Uterus (tissue), 4 donors: ENCODE results near the gene ITSN1. TPM values are rescaled to one million over a fixed set of nuclear protein-coding genes. Genes with fewer than 3 reads are reported as not detected.

ENCODE experiments used
- DNase-seq, 2 donors: peaks; one replicate each; pipeline ENCODE4 v3.0.0-alpha.2; 2019 to 2020
- H3K27ac ChIP-seq, 2 donors: fragments of 200-600 bp; sonication (generic); 1 replicate in 1 of 2; 2 replicates in 1 of 2; pipeline ENCODE4 v1.5.1; 2016 to 2018
- H3K27me3 ChIP-seq, 2 donors: fragments of 200-600 bp; sonication (generic); one replicate each; pipeline ENCODE4 v1.5.1; 2018 to 2019; ENCODE audit warnings: control low read depth in 1 of 2
- H3K36me3 ChIP-seq, 2 donors: fragments of 200-600 bp; sonication (generic); one replicate each; pipeline ENCODE4 v1.5.1; 2019; ENCODE audit warnings: control low read depth in 1 of 2
- H3K4me1 ChIP-seq, 2 donors: fragments of 200-600 bp; sonication (generic); one replicate each; pipeline ENCODE4 v1.5.1; 2018 to 2019; ENCODE audit warnings: control low read depth in 1 of 2
- H3K4me3 ChIP-seq, 2 donors: fragments of 200-600 bp; sonication (generic); 1 replicate in 1 of 2; 2 replicates in 1 of 2; pipeline ENCODE4 v1.5.1; 2018 to 2019; ENCODE audit warnings: mild to moderate bottlenecking in 1 of 2
- H3K9me3 ChIP-seq, 2 donors: fragments of 200-600 bp; sonication (generic); one replicate each; pipeline ENCODE4 v1.5.1; 2019; ENCODE audit warnings: control low read depth in 1 of 2
- POLR2A ChIP-seq, 2 donors: fragments of 450-650 bp; IDR thresholded peaks; one replicate each; pipeline ENCODE4 v1.6.1; 2016; ENCODE audit warnings: antibody characterized with exemption in 2 of 2, mild to moderate bottlenecking in 1 of 2, moderate library complexity in 1 of 2
- intact Hi-C: fragments of 100-400 bp; cut with DNase I; formaldehyde crosslinking; loops from one replicate; pipeline ENCODE4 v1.15.1; 2023; ENCODE audit warnings: low total_unique reads
- total RNA-seq, 4 donors: library from RNA; depleted of rRNA in 3 of 4; stranded (reverse); fragments of >200 nt in 3 of 4; gene quantifications; one replicate each; pipeline versions ENCODE4 v1.1.0 to v1.2.4, GENCODE V29; 2014 to 2023
- TF ChIP-seq, protein P1 (sequence below), 4 experiments: fragments of 200-600 bp in 2 of 4; fragments of 450-650 bp in 2 of 4; sonication (generic) in 2 of 4; IDR thresholded peaks; one replicate each; pipeline ENCODE4 v1.5.1; 2016 to 2019; ENCODE audit warnings: antibody characterized with exemption in 4 of 4, mild to moderate bottlenecking in 2 of 4, moderate library complexity in 1 of 4
- donor health status: DM: yes; HTN: yes; CAD: no.

The ITSN1 gene
- total RNA-seq, 4 donors from 2014 or later: 21.8 to 77.4 (median 48.1) TPM

DNA sequence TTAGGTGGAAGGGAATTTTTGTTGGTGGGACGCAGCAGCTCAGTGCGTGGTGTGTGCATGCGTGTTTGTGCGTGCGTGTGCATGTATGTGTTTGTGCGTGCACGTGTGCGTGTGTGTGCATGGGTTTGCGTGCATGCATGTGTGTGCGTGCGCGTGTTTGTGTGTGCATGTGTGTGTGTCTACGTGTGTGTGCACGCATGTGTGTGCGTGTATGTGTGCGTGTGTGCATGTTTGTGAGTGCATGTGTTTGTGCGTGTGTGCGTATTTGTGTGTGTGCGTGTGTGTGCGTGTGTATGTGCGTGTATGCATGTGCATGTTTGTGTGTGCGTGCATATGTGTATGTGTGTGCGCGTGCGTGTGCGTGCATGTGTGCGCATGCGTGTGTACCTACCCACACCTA lies 253.1 kb downstream of the ITSN1 start:
- intact Hi-C loops: no loop called here
- H3K9me3 ChIP-seq: no peaks in the 10 kb centered on the region
- no peaks in the 10 kb centered on the region for H3K36me3 ChIP-seq
- H3K27ac ChIP-seq: no peak overlapping the region
- DNase-seq: no peak
- H3K4me1 ChIP-seq: no peaks in the 10 kb centered on the region
- H3K4me3 ChIP-seq: no peak overlapping the region
- TF ChIP-seq POLR2A (IDR thresholded peaks at IDR 0.05): no peak
- TF ChIP-seq, protein P1, sequence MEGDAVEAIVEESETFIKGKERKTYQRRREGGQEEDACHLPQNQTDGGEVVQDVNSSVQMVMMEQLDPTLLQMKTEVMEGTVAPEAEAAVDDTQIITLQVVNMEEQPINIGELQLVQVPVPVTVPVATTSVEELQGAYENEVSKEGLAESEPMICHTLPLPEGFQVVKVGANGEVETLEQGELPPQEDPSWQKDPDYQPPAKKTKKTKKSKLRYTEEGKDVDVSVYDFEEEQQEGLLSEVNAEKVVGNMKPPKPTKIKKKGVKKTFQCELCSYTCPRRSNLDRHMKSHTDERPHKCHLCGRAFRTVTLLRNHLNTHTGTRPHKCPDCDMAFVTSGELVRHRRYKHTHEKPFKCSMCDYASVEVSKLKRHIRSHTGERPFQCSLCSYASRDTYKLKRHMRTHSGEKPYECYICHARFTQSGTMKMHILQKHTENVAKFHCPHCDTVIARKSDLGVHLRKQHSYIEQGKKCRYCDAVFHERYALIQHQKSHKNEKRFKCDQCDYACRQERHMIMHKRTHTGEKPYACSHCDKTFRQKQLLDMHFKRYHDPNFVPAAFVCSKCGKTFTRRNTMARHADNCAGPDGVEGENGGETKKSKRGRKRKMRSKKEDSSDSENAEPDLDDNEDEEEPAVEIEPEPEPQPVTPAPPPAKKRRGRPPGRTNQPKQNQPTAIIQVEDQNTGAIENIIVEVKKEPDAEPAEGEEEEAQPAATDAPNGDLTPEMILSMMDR (IDR thresholded peaks at IDR 0.05): no peak
- no peaks in the 10 kb centered on the region for H3K27me3 ChIP-seq

DNA sequence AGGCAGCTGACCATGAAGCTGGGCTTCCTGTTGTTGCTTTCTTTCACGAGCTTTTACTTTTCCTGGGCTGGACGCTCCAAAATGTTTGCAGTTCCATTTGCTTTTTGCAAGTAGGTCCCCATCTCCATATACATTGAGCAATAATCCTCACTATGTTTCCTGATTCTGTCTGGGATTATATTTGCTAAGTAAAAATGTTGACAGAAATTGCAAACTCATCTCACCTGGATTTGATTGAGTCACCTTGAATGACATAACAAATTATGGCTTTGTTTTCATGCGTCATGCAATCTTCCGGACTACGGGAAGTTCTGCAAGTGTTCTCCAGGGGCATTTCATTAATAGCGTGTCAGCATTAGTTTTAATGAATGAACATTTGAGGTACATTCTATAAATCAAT lies 254.4 kb downstream of the ITSN1 start:
- H3K27ac ChIP-seq: no peak overlapping the region
- no peak for TF ChIP-seq POLR2A (IDR thresholded peaks at IDR 0.05)
- TF ChIP-seq, protein P1 (IDR thresholded peaks at IDR 0.05): no peak
- DNase-seq: no peak
- no peaks in the 10 kb centered on the region for H3K9me3 ChIP-seq
- H3K4me3 ChIP-seq: no peak overlapping the region
- H3K27me3 ChIP-seq: no peaks in the 10 kb centered on the region
- intact Hi-C loops: no loop called here
- H3K36me3 ChIP-seq: no peaks in the 10 kb centered on the region
- no peaks in the 10 kb centered on the region for H3K4me1 ChIP-seq

- Histone ChIP-seq H3K27ac (no peak overlapping the region), H3K9me3 (no peaks in the 10 kb centered on the region), H3K36me3 (no peaks in the 10 kb centered on the region), H3K4me1 (no peaks in the 10 kb centered on the region), H3K4me3 (no peak overlapping the region), H3K27me3 (no peaks in the 10 kb centered on the region)
- no peak for DNase-seq
- TF ChIP-seq, protein P1 (IDR thresholded peaks at IDR 0.05): no peak
- TF ChIP-seq POLR2A (IDR thresholded peaks at IDR 0.05): no peak
- intact Hi-C loops: no loop called here
Observed at GRCh38 chr21:33897098-33897497, 254.8 kb downstream of the ITSN1 start.

DNA sequence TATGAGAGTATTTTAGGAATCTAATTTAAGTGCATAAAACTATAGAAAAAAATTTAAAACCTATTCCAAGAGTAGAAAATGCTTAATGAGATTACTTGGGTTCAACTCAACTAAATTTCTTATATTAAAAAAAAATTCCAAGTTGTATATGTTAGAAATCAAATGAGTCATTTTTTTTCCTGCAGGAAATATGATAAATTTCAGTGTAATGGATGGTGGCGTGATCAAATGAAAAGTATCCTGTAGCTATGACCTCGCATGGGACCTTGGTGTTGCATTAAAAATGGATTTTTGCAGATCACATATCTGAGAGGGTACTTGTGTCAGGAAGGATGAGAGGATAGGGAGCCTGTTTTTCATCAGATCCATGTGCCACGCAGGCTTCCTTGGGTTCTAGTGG lies 255.4 kb downstream of the ITSN1 start:
- H3K27me3 ChIP-seq: no peaks in the 10 kb centered on the region
- DNase-seq: no peak
- no peaks in the 10 kb centered on the region for H3K9me3 ChIP-seq
- no peak for TF ChIP-seq POLR2A (IDR thresholded peaks at IDR 0.05)
- TF ChIP-seq, protein P1 (IDR thresholded peaks at IDR 0.05): no peak
- no peaks in the 10 kb centered on the region for H3K36me3 ChIP-seq
- no peak overlapping the region for H3K27ac ChIP-seq
- intact Hi-C loops: no loop called here
- H3K4me3 ChIP-seq: no peak overlapping the region
- no peaks in the 10 kb centered on the region for H3K4me1 ChIP-seq

DNA sequence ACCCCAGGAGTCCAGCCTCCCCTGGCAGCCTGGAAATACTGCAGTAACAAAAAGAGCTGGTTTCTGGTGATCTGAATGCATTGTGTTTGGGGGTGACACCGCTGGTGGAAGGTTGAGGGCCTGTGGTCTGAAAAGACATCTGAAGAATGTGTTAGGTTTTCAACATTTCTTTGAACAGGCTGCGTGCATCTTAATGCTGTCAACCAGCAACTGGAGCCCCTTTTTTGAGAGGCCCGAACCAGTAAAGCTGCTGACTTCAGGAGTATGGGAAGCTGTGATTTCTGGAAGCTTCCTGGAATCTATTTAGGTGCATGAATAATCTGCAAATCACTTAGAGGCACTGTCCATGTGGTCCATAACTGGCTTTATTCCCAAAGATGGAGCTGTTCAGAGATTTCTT lies 256.3 kb downstream of the ITSN1 start:
- Histone ChIP-seq H3K9me3 (no peaks in the 10 kb centered on the region), H3K4me1 (no peaks in the 10 kb centered on the region), H3K36me3 (no peaks in the 10 kb centered on the region), H3K27ac (no peak overlapping the region), H3K27me3 (no peaks in the 10 kb centered on the region), H3K4me3 (no peak overlapping the region)
- no peak for DNase-seq
- TF ChIP-seq POLR2A (IDR thresholded peaks at IDR 0.05): no peak
- TF ChIP-seq, protein P1 (IDR thresholded peaks at IDR 0.05): no peak
- intact Hi-C loops: no loop called here
